GM19438 (cell line): Measurements from ENCODE around the gene CRTAC1.
"Not testable (repeated sequence)": the region's sequence is repeated elsewhere in the genome, so short reads cannot be mapped to it uniquely, and the experiment has no call there.

Source experiments
- ATAC-seq: cut with Tn5 transposase; IDR thresholded peaks from one replicate; pipeline ENCODE4 v1.9.1; 2021; ENCODE audit warnings: low read depth; ENCODE audit not compliant: unreplicated experiment

CRTAC1 gene

GRCh38 chr10:97849687-97850402 lies 180.6 kb downstream of the CRTAC1 start, which contains the start of gene GOLGA7B:
Gene GOLGA7B (plus strand): TSS chr10:97849843. CDS start chr10:97850304, 461 bp downstream.
- ATAC-seq: peak; percentile 72

GRCh38 chr10:97849103-97849686 lies 181.2 kb downstream of the CRTAC1 start:
- no peak for ATAC-seq

DNA sequence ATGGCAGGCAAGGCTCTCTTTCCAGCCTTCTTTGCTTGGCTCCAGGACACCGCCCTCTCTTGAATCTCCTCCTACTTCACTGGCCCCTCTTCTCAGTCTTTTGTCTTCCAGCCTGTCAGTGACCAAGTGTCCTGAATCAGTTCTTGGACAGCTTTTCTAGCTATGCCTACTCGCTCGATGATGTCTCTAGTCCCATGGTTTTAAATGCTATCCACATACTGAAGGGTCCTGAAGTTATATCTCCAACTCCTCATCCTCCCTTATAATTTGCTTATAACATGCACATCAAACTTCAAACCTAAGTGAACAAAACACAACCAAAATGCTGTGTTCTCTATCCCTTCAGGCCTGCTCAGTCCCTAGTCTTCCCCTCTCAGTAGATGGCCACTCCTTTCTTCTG lies 185.7 kb downstream of the CRTAC1 start:
- ATAC-seq: no peak

GRCh38 chr10:97843972-97844371 lies 186.4 kb downstream of the CRTAC1 start:
- ATAC-seq: not testable (repeated sequence)

GRCh38 chr10:97843281-97843671 lies 187.1 kb downstream of the CRTAC1 start:
- ATAC-seq: no peak

DNA sequence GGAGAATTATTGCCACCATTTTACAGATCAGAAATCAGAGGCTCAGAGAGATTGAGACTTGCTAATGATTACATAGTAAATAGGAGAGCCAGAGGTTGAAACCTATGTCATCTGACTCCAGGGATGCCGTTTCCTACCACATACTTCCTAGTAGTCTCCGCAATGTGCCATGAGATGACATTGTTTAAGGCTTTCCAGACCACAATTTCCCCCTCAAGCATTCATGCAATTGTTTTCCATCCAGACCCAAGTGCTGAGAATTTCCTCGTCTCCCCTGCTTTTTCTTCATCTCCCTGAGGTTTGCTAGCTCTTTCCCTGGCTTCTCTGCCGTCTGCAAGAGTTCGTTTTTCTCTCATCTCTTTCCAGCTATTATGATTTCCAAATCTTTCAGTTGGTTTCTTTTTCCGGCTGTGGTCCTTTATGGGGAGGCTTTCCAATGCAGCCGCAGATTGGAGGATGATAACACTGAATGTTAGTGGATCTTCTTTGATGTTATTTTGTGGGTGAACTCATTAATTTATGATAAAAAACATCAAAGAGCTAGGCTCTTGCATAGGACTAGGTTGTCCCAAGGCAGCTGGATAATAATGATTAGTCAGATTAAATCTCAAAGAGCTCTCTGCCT lies 187.7 kb downstream of the CRTAC1 start:
- no peak for ATAC-seq

- ATAC-seq: not testable (repeated sequence)
Measured at GRCh38 chr10:97842114-97842513, 188.3 kb downstream of the CRTAC1 start.

- not testable (repeated sequence) for ATAC-seq
Measured at GRCh38 chr10:97841166-97841565, 189.3 kb downstream of the CRTAC1 start.

DNA sequence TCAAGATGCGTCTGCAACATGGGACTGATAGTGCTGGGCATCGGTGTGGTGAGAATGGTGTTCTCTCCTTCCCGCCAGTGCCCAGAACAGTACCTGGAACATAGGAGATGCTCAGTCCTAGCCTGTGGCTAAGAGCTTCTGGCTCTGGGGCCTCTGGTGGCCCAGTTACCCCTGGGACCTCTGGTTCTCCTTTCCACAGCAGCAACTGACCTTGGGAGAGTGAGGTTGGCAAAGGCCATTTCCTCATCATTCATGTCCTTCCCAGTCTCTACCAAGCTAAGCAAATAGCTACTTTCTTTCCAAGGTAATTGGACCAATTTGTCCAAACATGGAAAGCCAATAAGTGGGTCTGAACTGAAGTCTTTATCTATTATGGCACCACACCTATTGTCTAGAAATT lies 192.3 kb downstream of the CRTAC1 start:
- ATAC-seq: no peak

- ATAC-seq: no peak
Measured at GRCh38 chr10:97836446-97836845, 194.0 kb downstream of the CRTAC1 start.

- ATAC-seq: no peak
Measured at GRCh38 chr10:97831259-97831658, 199.2 kb downstream of the CRTAC1 start.

DNA sequence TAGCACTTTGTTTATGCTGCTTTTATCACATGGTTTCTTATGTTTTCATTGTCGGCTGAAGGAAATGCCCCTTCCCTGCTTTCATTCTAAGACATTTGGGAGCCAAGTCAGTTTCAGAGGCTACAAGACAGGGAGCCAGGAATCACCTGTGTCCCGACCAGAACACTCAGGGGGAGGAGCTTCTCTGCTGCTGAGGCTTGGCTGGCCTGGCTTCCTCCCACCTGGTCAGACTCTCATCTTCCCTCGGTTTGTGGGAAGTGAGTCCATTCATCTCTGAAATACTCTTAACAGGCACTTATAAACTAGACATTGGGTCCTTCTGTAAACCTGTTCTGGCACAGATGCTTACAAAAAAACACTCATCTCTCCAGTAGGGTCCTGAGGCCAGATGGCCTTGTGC lies 200.4 kb downstream of the CRTAC1 start:
- ATAC-seq: no peak

- ATAC-seq: no peak
Measured at GRCh38 chr10:97828721-97829120, 201.7 kb downstream of the CRTAC1 start.

DNA sequence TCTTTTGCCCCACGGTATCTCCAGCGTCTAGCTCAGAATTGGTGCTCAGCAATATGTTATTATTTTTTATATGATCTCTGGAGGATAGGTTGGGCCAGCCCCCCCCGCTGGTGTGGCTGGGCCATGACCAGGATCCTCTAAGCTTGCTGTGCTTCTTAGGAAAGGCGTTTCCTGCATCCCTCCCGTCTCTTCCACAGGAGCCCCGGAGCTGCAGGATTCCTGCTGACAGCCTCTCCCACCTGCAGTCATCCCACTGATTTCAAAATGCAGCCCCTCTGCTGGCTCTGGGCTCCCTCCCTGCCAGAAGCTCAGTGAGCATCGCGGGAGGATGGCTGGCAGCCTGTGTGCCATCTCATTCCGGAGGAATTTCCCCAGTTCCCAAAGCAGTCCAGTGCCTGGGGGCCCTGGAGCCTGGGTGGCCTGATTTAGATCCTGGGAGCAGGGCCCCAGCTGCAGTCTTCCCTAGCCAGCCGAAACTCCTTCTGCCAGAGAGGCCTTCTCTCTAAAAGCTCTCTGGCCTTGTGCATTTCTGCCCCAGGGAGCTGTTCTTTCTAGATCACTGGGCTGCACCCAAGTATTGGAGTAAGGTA lies 202.6 kb downstream of the CRTAC1 start:
- ATAC-seq: no peak

DNA sequence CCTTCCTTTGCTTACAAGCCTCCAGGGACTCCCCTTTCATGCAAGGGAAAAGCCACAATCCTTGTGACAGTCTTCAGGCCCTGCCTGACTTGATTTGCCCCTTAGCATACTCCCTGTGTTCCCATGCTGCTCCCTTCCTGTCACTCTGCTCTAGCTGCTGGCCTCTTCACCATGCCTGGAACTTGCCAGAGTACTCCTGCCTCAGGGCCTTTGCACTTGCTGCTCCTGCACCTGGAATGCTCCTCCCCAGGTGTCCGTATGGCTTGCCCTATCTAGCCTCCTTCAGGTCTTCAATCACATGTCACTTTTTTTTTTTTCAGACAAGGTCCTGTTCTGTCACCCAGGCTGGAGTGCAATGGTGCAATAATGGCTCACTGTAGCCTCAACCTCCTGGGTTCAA lies 203.5 kb downstream of the CRTAC1 start:
- ATAC-seq: no peak

DNA sequence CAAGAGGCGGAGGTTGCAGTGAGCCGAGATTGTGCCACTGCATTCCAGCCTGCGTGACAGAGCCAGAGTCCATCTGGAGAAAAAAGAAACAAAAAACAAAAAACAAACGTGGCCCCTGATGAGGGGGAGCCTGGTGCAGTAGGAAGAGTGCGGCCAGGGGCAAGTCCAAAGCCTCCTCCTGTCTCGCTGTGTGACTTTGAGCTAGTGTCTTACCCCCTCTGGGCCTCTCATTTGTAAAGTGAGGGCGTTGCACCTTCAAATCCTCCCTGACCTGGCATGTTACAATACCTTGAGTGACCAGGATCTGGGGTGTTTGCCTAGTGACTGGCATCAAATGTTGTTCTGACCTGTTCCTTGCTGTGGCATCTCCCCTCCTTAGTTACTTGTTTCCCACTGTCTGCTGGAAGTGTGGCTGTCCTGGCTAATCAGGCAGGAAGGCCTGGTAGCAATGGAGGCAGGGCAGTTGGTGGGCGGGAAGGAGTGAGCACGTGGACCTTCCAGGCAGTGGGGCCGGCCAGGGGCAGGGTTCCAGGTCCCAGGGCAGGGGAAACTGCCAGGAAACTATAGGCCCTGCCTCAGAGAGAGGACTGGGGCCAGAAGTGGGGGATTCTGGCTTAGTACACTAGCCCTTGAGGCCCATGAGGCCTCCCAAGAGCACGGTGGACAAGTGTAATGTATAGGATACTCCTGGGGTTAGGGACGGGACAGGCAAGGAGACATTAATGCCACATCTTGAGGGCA lies 205.2 kb downstream of the CRTAC1 start:
- no peak for ATAC-seq

DNA sequence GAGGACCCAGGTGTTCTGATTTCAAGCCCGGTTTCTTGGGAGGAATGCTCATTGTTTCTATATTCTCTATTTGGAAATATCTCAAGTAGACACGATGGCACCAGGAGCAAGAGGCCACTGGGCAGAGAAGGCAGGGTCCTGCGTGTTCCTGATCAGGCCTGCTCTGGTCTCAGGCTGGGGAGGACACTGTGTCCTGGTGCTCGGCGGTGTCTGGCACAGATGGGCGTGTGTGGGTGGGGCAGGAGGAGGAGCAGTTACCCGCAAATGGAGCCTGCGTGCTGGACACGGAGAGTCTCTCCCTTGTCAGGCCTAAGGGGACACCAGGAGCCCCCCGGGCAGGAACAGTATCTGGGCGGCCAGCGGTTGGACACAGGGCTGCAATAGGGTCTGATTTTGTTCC lies 206.7 kb downstream of the CRTAC1 start:
- no peak for ATAC-seq

- ATAC-seq: no peak
Measured at GRCh38 chr10:97822261-97822687, 208.1 kb downstream of the CRTAC1 start.

DNA sequence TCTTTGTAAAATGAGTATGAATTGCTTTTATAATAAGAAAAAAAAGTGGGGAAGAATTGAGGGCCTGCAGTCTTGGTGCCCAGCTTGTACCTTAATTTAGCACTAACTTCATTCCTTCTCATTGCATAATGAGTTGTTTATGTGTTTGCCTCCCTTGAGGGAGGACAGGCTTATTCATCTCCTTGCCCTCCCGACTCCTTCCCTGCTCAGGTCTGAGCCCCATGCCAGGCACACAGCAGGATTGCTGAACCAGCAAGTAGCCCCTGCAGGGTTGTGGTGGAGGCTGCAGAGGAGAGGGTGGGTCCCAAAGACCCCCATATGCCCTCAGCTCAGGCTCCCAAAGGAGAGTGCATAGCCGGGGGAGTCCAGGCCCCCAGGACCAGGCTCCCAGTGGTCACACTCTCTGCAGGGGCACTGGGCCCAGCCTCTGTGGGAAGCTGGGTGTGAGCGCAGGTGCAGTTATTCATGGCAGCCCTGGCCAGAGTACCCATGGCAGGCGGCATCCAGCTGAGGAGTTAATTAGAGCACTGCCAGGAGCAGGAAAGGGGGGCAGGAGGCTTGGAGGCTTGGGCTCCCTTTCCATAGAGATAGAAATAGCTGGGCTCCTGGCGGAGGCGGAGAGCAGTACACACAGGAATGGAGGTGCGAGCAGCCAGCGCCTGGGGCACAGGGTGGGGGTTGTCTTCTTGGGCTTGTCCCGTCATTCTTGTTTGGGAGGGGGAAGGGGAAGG lies 208.9 kb downstream of the CRTAC1 start:
- ATAC-seq: no peak

- no peak for ATAC-seq
Measured at GRCh38 chr10:97820096-97820704, 210.2 kb downstream of the CRTAC1 start.
